ENCODE data around the gene MRC2. TPM values are rescaled to one million over a fixed set of nuclear protein-coding genes. Genes with fewer than 3 reads are reported as not detected.

Gene MRC2
- total RNA-seq, 4 donors from 2014 or later = 23.3 to 59.8 (median 39.9) TPM

DNA sequence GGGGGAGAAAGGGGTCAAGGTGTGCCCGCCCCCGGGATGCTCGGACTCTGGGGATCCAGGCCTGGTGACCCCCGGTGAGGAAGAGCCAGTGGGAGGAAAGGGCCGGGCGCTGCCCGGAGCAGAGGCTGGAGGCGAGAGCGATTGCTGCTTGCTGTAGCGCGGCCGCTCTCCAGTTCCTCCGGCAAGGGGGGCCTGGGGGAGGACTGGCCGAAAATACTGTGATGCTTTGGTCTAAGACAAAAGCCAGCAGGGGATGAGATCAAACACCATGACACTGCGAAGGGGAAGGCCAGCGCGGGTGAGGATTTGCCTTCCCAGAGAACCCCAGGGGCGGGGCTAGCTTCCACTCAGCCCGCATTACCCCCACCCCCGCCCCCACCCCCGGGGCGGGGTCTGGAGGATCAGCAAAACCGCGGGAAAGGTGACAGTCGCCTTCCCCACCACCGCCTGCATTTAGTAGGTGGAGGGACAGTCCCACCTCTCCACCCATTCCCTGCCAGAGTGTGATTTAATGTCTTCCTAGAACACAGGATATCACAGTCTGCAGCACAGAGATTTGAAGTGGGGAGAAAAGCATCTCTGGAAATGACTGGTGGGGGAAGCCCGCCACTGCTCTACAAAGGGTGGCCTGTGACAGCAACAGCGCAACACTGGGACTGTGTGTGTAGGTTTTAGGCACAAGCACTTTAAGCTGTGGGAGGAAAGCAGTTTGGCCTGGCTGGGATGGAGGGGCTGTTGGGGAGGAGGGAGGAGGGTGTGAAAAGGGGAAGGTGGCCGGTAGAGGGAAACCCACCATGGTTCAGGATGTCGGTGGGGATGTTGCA lies 25.7 kb downstream of the MRC2 start:
- 21 to 39% methylated on average over 2 to 7 of the region's 30 CpGs for WGBS, 2 donors (ENCODE audit: low coverage in 1 of 2)
- Histone ChIP-seq H3K4me3 (peak overlapping the region; percentile 21 to 54), H3K4me1 (peaks cover 0 to 39% (median 25%) of the 10 kb centered on the region in 3 donors), H3K9me3 (no peaks in the 10 kb centered on the region), H3K36me3 (no peaks in the 10 kb centered on the region), H3K27me3 (peaks cover 39% of the 10 kb centered on the region), H3K27ac (peak overlapping the region in 3 of 4 donors; percentile 44 to 78 (median 69))
- TF ChIP-seq POLR2AphosphoS5 (IDR thresholded peaks at IDR 0.05) (no peak), EP300 (IDR thresholded peaks at IDR 0.05) (no peak), POLR2A (IDR thresholded peaks at IDR 0.05) (no peak)
- TF ChIP-seq, protein P1, sequence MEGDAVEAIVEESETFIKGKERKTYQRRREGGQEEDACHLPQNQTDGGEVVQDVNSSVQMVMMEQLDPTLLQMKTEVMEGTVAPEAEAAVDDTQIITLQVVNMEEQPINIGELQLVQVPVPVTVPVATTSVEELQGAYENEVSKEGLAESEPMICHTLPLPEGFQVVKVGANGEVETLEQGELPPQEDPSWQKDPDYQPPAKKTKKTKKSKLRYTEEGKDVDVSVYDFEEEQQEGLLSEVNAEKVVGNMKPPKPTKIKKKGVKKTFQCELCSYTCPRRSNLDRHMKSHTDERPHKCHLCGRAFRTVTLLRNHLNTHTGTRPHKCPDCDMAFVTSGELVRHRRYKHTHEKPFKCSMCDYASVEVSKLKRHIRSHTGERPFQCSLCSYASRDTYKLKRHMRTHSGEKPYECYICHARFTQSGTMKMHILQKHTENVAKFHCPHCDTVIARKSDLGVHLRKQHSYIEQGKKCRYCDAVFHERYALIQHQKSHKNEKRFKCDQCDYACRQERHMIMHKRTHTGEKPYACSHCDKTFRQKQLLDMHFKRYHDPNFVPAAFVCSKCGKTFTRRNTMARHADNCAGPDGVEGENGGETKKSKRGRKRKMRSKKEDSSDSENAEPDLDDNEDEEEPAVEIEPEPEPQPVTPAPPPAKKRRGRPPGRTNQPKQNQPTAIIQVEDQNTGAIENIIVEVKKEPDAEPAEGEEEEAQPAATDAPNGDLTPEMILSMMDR (IDR thresholded peaks at IDR 0.05) = no peak
- ATAC-seq = peak; percentile 45

DNA sequence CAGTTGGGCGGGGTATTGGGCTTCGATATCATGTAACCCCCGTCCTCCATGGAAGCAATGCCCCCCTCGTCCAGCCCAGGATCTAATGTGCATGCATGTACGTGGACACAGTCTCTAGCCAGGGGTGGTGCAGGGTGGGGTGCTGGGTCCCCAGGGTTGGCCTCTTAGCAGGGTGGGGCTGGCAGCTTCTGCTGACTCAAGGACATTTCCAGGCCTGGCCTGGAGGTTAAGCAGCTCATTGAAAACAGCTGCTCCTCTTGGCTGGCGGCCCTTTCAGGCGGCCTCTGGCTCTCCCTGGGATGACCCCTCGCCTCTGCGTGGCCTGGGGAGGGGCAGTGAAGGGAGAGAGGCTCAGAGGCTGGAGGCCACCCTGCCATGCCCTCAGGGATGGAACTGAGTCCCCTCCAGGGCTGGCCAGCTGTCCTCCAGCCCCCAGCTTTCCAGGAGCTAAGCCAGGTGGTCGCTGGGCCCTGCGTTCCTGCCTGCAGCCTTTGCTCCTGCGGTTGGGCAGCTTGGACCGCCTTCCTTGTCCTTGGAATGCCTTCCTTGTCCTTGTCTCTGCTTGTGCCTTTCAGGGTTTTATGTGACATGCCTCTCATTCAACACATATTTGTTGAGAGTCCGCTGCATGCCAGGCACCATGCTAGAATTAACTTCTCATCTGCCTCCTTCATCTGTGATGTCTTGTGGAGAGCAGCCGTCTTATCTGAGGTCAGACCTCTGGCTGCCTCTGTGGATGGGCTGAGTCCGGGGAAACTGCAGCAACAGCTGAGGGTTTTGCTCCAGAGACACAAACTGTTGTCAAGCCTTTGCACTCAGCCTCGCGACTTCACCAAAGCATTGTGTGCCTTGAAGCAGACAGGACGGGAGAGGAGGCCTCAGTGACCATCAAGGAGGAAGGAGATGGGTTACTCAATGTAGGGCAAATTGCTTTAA lies 26.6 kb downstream of the MRC2 start:
- TF ChIP-seq POLR2AphosphoS5 (IDR thresholded peaks at IDR 0.05) = peak; percentile 33
- TF ChIP-seq, protein P1 (IDR thresholded peaks at IDR 0.05) = no peak

GRCh38 chr17:62655656-62656055 lies 28.2 kb downstream of the MRC2 start:
- no peak overlapping the region for H3K27ac ChIP-seq
- H3K36me3 ChIP-seq = no peaks in the 10 kb centered on the region
- no peak overlapping the region for H3K4me3 ChIP-seq
- H3K4me1 ChIP-seq = peaks cover 0 to 27% (median 23%) of the 10 kb centered on the region in 3 donors
- TF ChIP-seq, protein P1 (IDR thresholded peaks at IDR 0.05) = no peak
- no peak for TF ChIP-seq EP300 (IDR thresholded peaks at IDR 0.05)
- no peak for TF ChIP-seq POLR2A (IDR thresholded peaks at IDR 0.05)
- TF ChIP-seq POLR2AphosphoS5 (IDR thresholded peaks at IDR 0.05) = no peak
- ATAC-seq = no peak
- H3K9me3 ChIP-seq = peaks cover 0 to 12% (median 0%) of the 10 kb centered on the region in 3 donors
- WGBS, 2 donors (ENCODE audit: low coverage in 1 of 2) = 52 to 77% methylated on average over 6 of the region's 6 CpGs
- peaks cover 35% of the 10 kb centered on the region for H3K27me3 ChIP-seq

More for the DNA sequence above, 26.6 kb downstream of the MRC2 start:
- Histone ChIP-seq H3K36me3 (no peaks in the 10 kb centered on the region), H3K27me3 (peaks cover 39% of the 10 kb centered on the region), H3K4me3 (no peak overlapping the region), H3K4me1 (peaks cover 0 to 33% (median 23%) of the 10 kb centered on the region in 3 donors), H3K9me3 (no peaks in the 10 kb centered on the region), H3K27ac (peak overlapping the region in 3 of 4 donors; percentile 66 to 78 (median 69))
- ATAC-seq = peak; percentile 58
- WGBS, 2 donors (ENCODE audit: low coverage in 1 of 2) = 60 to 61% methylated on average over 6 to 9 of the region's 19 CpGs

GRCh38 chr17:62656446-62656845 lies 29.0 kb downstream of the MRC2 start:
- WGBS, 2 donors (ENCODE audit: low coverage in 1 of 2) = no CpG with 5 or more reads among the region's 1 CpG
- H3K9me3 ChIP-seq = peaks cover 0 to 19% (median 0%) of the 10 kb centered on the region in 3 donors
- no peak overlapping the region for H3K27ac ChIP-seq
- H3K27me3 ChIP-seq = peaks cover 29% of the 10 kb centered on the region
- peaks cover 0 to 27% (median 23%) of the 10 kb centered on the region in 3 donors for H3K4me1 ChIP-seq
- H3K36me3 ChIP-seq = no peaks in the 10 kb centered on the region
- TF ChIP-seq EP300 (IDR thresholded peaks at IDR 0.05) (no peak), POLR2AphosphoS5 (IDR thresholded peaks at IDR 0.05) (no peak), POLR2A (IDR thresholded peaks at IDR 0.05) (no peak)
- TF ChIP-seq, protein P1 (IDR thresholded peaks at IDR 0.05) = no peak
- no peak for ATAC-seq
- H3K4me3 ChIP-seq = no peak overlapping the region

All from gastroesophageal sphincter (tissue), 4 donors.